Measurements from ENCODE around the gene XRCC3. TPM values are rescaled to one million over a fixed set of nuclear protein-coding genes. Genes with fewer than 3 reads are reported as not detected.

Gene XRCC3
- total RNA-seq, 2 donors from 2014 or later, result 39.2 to 42.6 TPM

GRCh38 chr14:103684871-103685270 lies 30.4 kb downstream of the XRCC3 start:
- Histone ChIP-seq H3K27me3 (ENCODE audit: control insufficient read depth, insufficient read depth, low read length, poor library complexity, severe bottlenecking) (no peaks in the 10 kb centered on the region), H3K9ac (ENCODE audit: extremely low read depth, low read length, poor library complexity, severe bottlenecking) (no peak overlapping the region), H3K4me3 (ENCODE audit: low read length) (no peak overlapping the region), H3K9me3 (ENCODE audit: control insufficient read depth, low read length) (no peaks in the 10 kb centered on the region), H3K27ac (ENCODE audit: low read depth, low read length) (no peak overlapping the region), H3K36me3 (ENCODE audit: control insufficient read depth, insufficient read depth, low read length) (peaks cover 92% of the 10 kb centered on the region), H3K4me1 (ENCODE audit: control insufficient read depth, insufficient read depth, low read length) (no peaks in the 10 kb centered on the region)
- no peak for TF ChIP-seq CTCF (conservative IDR thresholded peaks at IDR 0.05)
- Mint-ChIP-seq H3K9me3 (no peaks in the 10 kb centered on the region), H3K4me3 (no peak overlapping the region), H3K36me3 (ENCODE audit: low read depth) (peaks cover 70% of the 10 kb centered on the region), H3K27ac (no peak overlapping the region), H3K27me3 (ENCODE audit: insufficient read depth) (no peaks in the 10 kb centered on the region), H3K4me1 (no peaks in the 10 kb centered on the region)
- WGBS, 2 experiments (ENCODE audit: insufficient coverage in 1 of 2, insufficient read length in 1 of 2), result 95 to 96% methylated on average over 15 of the region's 15 CpGs
- DNase-seq, result no peak

- WGBS, 2 experiments (ENCODE audit: insufficient coverage in 1 of 2, insufficient read length in 1 of 2), result 94 to 100% methylated on average over 6 of the region's 6 CpGs
- H3K4me3 ChIP-seq (ENCODE audit: low read length), result no peak overlapping the region
- H3K9ac ChIP-seq (ENCODE audit: extremely low read depth, low read length, poor library complexity, severe bottlenecking), result no peak overlapping the region
- H3K36me3 ChIP-seq (ENCODE audit: control insufficient read depth, insufficient read depth, low read length), result peaks cover 93% of the 10 kb centered on the region
- Mint-ChIP-seq H3K27ac (no peak overlapping the region), H3K4me1 (no peaks in the 10 kb centered on the region), H3K4me3 (no peak overlapping the region), H3K27me3 (ENCODE audit: insufficient read depth) (no peaks in the 10 kb centered on the region), H3K36me3 (ENCODE audit: low read depth) (peaks cover 72% of the 10 kb centered on the region), H3K9me3 (no peaks in the 10 kb centered on the region)
- no peak for TF ChIP-seq CTCF (conservative IDR thresholded peaks at IDR 0.05)
- no peaks in the 10 kb centered on the region for H3K9me3 ChIP-seq (ENCODE audit: control insufficient read depth, low read length)
- no peaks in the 10 kb centered on the region for H3K27me3 ChIP-seq (ENCODE audit: control insufficient read depth, insufficient read depth, low read length, poor library complexity, severe bottlenecking)
- peak overlapping the region; percentile 41 for H3K27ac ChIP-seq (ENCODE audit: low read depth, low read length)
- DNase-seq, result no peak
- no peaks in the 10 kb centered on the region for H3K4me1 ChIP-seq (ENCODE audit: control insufficient read depth, insufficient read depth, low read length)
Measured at GRCh38 chr14:103684471-103684870, 30.8 kb downstream of the XRCC3 start.

- H3K4me3 ChIP-seq (ENCODE audit: low read length), result no peak overlapping the region
- 89 to 97% methylated on average over 12 to 15 of the region's 15 CpGs for WGBS, 2 experiments (ENCODE audit: insufficient coverage in 1 of 2, insufficient read length in 1 of 2)
- Mint-ChIP-seq H3K4me1 (no peaks in the 10 kb centered on the region), H3K4me3 (no peak overlapping the region), H3K27me3 (ENCODE audit: insufficient read depth) (no peaks in the 10 kb centered on the region), H3K27ac (no peak overlapping the region), H3K36me3 (ENCODE audit: low read depth) (peaks cover 74% of the 10 kb centered on the region), H3K9me3 (no peaks in the 10 kb centered on the region)
- no peak overlapping the region for H3K9ac ChIP-seq (ENCODE audit: extremely low read depth, low read length, poor library complexity, severe bottlenecking)
- no peaks in the 10 kb centered on the region for H3K27me3 ChIP-seq (ENCODE audit: control insufficient read depth, insufficient read depth, low read length, poor library complexity, severe bottlenecking)
- H3K4me1 ChIP-seq (ENCODE audit: control insufficient read depth, insufficient read depth, low read length), result no peaks in the 10 kb centered on the region
- H3K36me3 ChIP-seq (ENCODE audit: control insufficient read depth, insufficient read depth, low read length), result peaks cover 93% of the 10 kb centered on the region
- H3K9me3 ChIP-seq (ENCODE audit: control insufficient read depth, low read length), result no peaks in the 10 kb centered on the region
- TF ChIP-seq CTCF (conservative IDR thresholded peaks at IDR 0.05), result no peak
- no peak overlapping the region for H3K27ac ChIP-seq (ENCODE audit: low read depth, low read length)
- no peak for DNase-seq
Measured at GRCh38 chr14:103683139-103683538, 32.1 kb downstream of the XRCC3 start.
